OCI-LY3 (cell line): Measurements from ENCODE around the gene LRBA.

Experiments
- CTCF ChIP-seq: fragments of 200-600, 300-600 bp; sonication (generic); IDR thresholded peaks from 2 replicates; pipeline ENCODE4 v1.5.1; 2014; ENCODE audit warnings: antibody characterized with exemption, low read length, low read depth
- EZH2phosphoT487 ChIP-seq: fragments of 200-600 bp; shearing (Covaris generic); IDR thresholded peaks from 2 replicates; pipeline ENCODE4 v1.6.1; 2018; ENCODE audit warnings: antibody characterized with exemption, mixed run types, low read depth

GRCh38 chr4:150641612-150642011 lies 373.5 kb downstream of the LRBA start:
- TF ChIP-seq CTCF (no peak), EZH2phosphoT487 (no peak)
